H9 (cell line): ENCODE data around the gene DES. TPM values are rescaled to one million over a fixed set of nuclear protein-coding genes. Genes with fewer than 3 reads are reported as not detected.

ENCODE experiments used
- DNase-seq: peaks from one replicate; pipeline ENCODE4 v3.0.0-alpha.2; 2017
- H2AFZ ChIP-seq: one replicate; pipeline ENCODE4 v1.6.1; 2013; ENCODE audit warnings: mild to moderate bottlenecking, low read length, control low read depth, moderate library complexity
- H2AK5ac ChIP-seq: 2 replicates; pipeline ENCODE4 v1.6.1; 2013; ENCODE audit warnings: low read length, control low read depth, mixed read lengths; ENCODE audit not compliant: insufficient read length
- H2BK120ac ChIP-seq: one replicate; pipeline ENCODE4 v1.6.1; 2013; ENCODE audit warnings: low read depth, mild to moderate bottlenecking, low read length, control low read depth, inconsistent platforms; ENCODE audit not compliant: poor library complexity, severe bottlenecking
- H2BK12ac ChIP-seq: 2 replicates; pipeline ENCODE4 v1.6.1; 2013; ENCODE audit warnings: low read length, control low read depth, mixed read lengths, low read depth; ENCODE audit not compliant: insufficient read length
- H2BK15ac ChIP-seq: 2 replicates; pipeline ENCODE4 v1.6.1; 2013; ENCODE audit warnings: low read depth, low read length, control low read depth
- H2BK20ac ChIP-seq: one replicate; pipeline ENCODE4 v1.6.1; 2013; ENCODE audit warnings: low read depth, mild to moderate bottlenecking, low read length, control low read depth, inconsistent platforms; ENCODE audit not compliant: poor library complexity, severe bottlenecking
- H2BK5ac ChIP-seq: 2 replicates; pipeline ENCODE4 v1.6.1; 2013; ENCODE audit warnings: low read length, control low read depth, mixed read lengths; ENCODE audit not compliant: insufficient read length
- H3K14ac ChIP-seq: 2 replicates; pipeline ENCODE4 v1.6.1; 2013; ENCODE audit warnings: low read length, control low read depth; ENCODE audit not compliant: insufficient read depth
- H3K18ac ChIP-seq: 2 replicates; pipeline ENCODE4 v1.6.1; 2013; ENCODE audit warnings: low read depth, mild to moderate bottlenecking, mixed read lengths, low read length, control low read depth; ENCODE audit not compliant: insufficient read length
- H3K23ac ChIP-seq: 2 replicates; pipeline ENCODE4 v1.6.1; 2013; ENCODE audit warnings: low read length, control low read depth, mixed read lengths, low read depth; ENCODE audit not compliant: insufficient read length
- H3K23me2 ChIP-seq: 2 replicates; pipeline ENCODE4 v1.6.1; 2013; ENCODE audit warnings: low read depth, mild to moderate bottlenecking, mixed read lengths, low read length, control low read depth; ENCODE audit not compliant: insufficient read length, poor library complexity, severe bottlenecking
- H3K27ac ChIP-seq: 2 replicates; pipeline ENCODE4 v1.5.1; 2013; ENCODE audit warnings: low read length, control low read depth, mixed read lengths, low read depth; ENCODE audit not compliant: insufficient read length
- H3K27me3 ChIP-seq: 2 replicates; pipeline ENCODE4 v1.6.1; 2013; ENCODE audit warnings: low read length, control low read depth, inconsistent platforms; ENCODE audit not compliant: insufficient read depth
- H3K4ac ChIP-seq: 2 replicates; pipeline ENCODE4 v1.6.1; 2013; ENCODE audit warnings: low read depth, mild to moderate bottlenecking, control low read depth, inconsistent platforms, low read length, moderate library complexity
- H3K4me1 ChIP-seq: 2 replicates; pipeline ENCODE4 v1.6.1; 2013; ENCODE audit warnings: low read length, control low read depth, inconsistent platforms; ENCODE audit not compliant: insufficient read depth
- H3K4me2 ChIP-seq: 2 replicates; pipeline ENCODE4 v1.6.1; 2013; ENCODE audit warnings: low read length, control low read depth, mixed read lengths; ENCODE audit not compliant: insufficient read length, insufficient read depth
- H3K56ac ChIP-seq: 2 replicates; pipeline ENCODE4 v1.6.1; 2013; ENCODE audit warnings: low read depth, mild to moderate bottlenecking, mixed read lengths, low read length, control low read depth; ENCODE audit not compliant: insufficient read length
- H3K79me1 ChIP-seq: 2 replicates; pipeline ENCODE4 v1.6.1; 2013; ENCODE audit warnings: low read depth, mild to moderate bottlenecking, moderate library complexity, low read length, control low read depth, inconsistent platforms; ENCODE audit not compliant: insufficient read depth, poor library complexity, severe bottlenecking
- H3K79me2 ChIP-seq: 2 replicates; pipeline ENCODE4 v1.6.1; 2013; ENCODE audit warnings: low read length, control low read depth, inconsistent platforms; ENCODE audit not compliant: insufficient read depth
- H3K9ac ChIP-seq: 2 replicates; pipeline ENCODE4 v1.6.1; 2013; ENCODE audit warnings: low read length, control low read depth, mixed read lengths; ENCODE audit not compliant: insufficient read length; ENCODE audit errors: extremely low read depth
- H3K9me3 ChIP-seq: one replicate; pipeline ENCODE4 v1.6.1; 2013; ENCODE audit warnings: low read depth, low read length, inconsistent platforms; ENCODE audit not compliant: control insufficient read depth
- H3T11ph ChIP-seq: one replicate; pipeline ENCODE4 v1.6.1; 2013; ENCODE audit warnings: mild to moderate bottlenecking, low read length, control low read depth, inconsistent platforms
- H4K20me1 ChIP-seq: one replicate; pipeline ENCODE4 v1.6.1; 2013; ENCODE audit not compliant: control insufficient read depth, insufficient read length, insufficient read depth
- H4K5ac ChIP-seq: 2 replicates; pipeline ENCODE4 v1.6.1; 2013; ENCODE audit warnings: low read depth, mild to moderate bottlenecking, mixed read lengths, low read length, control low read depth; ENCODE audit not compliant: insufficient read length
- H4K8ac ChIP-seq: replicated peaks from 2 replicates; pipeline ENCODE4 v1.6.1; 2013; ENCODE audit warnings: low read length, control low read depth, mixed read lengths, low read depth; ENCODE audit not compliant: insufficient read length
- H4K91ac ChIP-seq: 2 replicates; pipeline ENCODE4 v1.6.1; 2013; ENCODE audit warnings: low read depth, mild to moderate bottlenecking, moderate library complexity, mixed read lengths, low read length, control low read depth; ENCODE audit not compliant: insufficient read length
- H3K27ac Mint-ChIP-seq, 3 experiments: 2 replicates in 2 of 3; 3 replicates in 1 of 3; pipeline ENCODE4 v1.8.0; 2020 to 2021; ENCODE audit warnings: mixed read lengths in 3 of 3, mild to moderate bottlenecking in 1 of 3, moderate library complexity in 1 of 3
- H3K27me3 Mint-ChIP-seq: 2 replicates; pipeline ENCODE4 v1.8.0; 2021; ENCODE audit warnings: low read depth, mild to moderate bottlenecking, moderate library complexity, mixed read lengths
- H3K36me3 Mint-ChIP-seq, 3 experiments: 2 replicates in 2 of 3; 3 replicates in 1 of 3; pipeline ENCODE4 v1.8.0; 2020 to 2021; ENCODE audit warnings: low read depth in 3 of 3, mixed read lengths in 3 of 3; ENCODE audit not compliant: insufficient read depth in 1 of 3
- H3K4me1 Mint-ChIP-seq, 2 experiments: 2 replicates each; pipeline ENCODE4 v1.8.0; 2020; ENCODE audit warnings: mixed read lengths in 2 of 2
- H3K4me3 Mint-ChIP-seq, 2 experiments: 2 replicates in 1 of 2; 3 replicates in 1 of 2; pipeline ENCODE4 v1.8.0; 2020 to 2021; ENCODE audit warnings: mild to moderate bottlenecking in 2 of 2, mixed read lengths in 2 of 2, moderate library complexity in 1 of 2
- H3K9me3 Mint-ChIP-seq, 2 experiments: 2 replicates in 1 of 2; 3 replicates in 1 of 2; pipeline ENCODE4 v1.8.0; 2020; ENCODE audit warnings: mild to moderate bottlenecking in 2 of 2, mixed read lengths in 2 of 2, moderate library complexity in 1 of 2
- WGBS: extraction: QIAGEN DNeasy Blood & Tissue Kit; methylation state at CpG from one replicate; pipeline ENCODE4 v1.1.7; 2013; ENCODE audit warnings: missing lambda C conversion rate, low lambda C conversion rate, mixed read lengths; ENCODE audit not compliant: insufficient read length; ENCODE audit errors: extremely low coverage; 5-methylcytosine and 5-hydroxymethylcytosine counted together
- total RNA-seq: library from RNA; stranded (reverse); gene quantifications from 2 replicates; pipeline ENCODE4 v1.2.1, GENCODE V29; 2021
- TF ChIP-seq, protein P1 (sequence below): fragments of 200-600 bp; sonication (generic); conservative IDR thresholded peaks from 3 replicates; pipeline ENCODE4 v1.8.0; 2021; ENCODE audit warnings: antibody characterized with exemption, mild to moderate bottlenecking

DES gene
- total RNA-seq, 1 experiment from 2014 or later: 4.6 TPM

DNA sequence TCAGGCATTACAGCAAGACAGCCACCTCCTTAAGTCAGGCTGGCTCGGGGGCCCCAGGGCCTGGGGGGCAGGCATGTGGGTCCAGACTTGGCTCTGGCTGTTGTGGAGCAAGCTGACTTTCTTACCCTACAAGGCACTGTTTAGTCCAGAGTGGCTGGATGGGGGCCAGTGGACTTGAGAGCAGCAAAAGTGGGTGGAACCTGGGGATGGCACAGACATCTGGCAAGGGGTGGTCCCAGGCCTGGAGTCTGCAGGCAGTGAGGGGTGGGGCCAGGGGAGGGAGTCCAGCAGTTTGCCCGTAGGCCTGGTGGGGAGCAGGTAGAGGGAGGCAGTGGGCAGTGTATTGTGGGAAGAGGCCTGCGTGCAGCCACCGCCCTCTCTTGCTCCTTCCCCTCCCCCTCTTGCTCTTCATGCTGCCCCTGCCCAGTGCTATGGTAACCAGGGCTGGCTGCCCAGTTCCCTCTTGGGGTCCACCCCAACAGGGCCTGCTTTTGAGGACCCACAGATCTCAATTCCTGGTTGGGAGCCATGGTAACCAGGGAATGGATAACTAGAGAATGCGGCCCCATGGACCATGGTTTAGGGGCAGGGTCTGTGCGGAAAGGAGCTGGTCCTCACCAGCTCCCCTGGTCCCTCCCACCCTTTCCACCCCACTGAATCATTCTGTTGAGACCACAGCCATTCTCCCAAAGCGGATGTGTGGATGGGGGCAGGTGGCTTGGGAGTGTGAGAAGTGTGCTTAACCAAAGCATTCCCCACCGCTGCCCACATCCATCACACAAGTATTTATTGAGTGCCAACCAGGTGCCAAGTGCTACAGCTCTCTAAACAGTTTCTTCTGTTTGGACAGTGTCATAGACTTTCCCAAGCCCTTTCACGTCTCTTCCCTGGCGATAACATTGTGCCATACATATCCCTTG, 35.8 kb downstream of the DES start:
- Mint-ChIP-seq H3K27me3 (peaks cover 27% of the 10 kb centered on the region), H3K36me3 (peaks cover 5 to 9% (median 7%) of the 10 kb centered on the region in 3 experiments; a peak in 6 of 7 replicates), H3K4me3 (no peak overlapping the region), H3K27ac (no peak overlapping the region), H3K4me1 (peaks cover 23 to 30% of the 10 kb centered on the region in 2 experiments), H3K9me3 (no peaks in the 10 kb centered on the region; a peak in 1 of 5 replicates)
- H2BK5ac ChIP-seq: no peak overlapping the region
- H4K8ac ChIP-seq: no peak overlapping the region
- H3K4me1 ChIP-seq: no peaks in the 10 kb centered on the region
- no peak overlapping the region for H3K23ac ChIP-seq
- no peaks in the 10 kb centered on the region for H3K23me2 ChIP-seq
- H3K56ac ChIP-seq: no peak overlapping the region
- H3K9me3 ChIP-seq: no peaks in the 10 kb centered on the region
- DNase-seq: no peak
- no peak overlapping the region for H3K4ac ChIP-seq
- H3K27me3 ChIP-seq: no peaks in the 10 kb centered on the region; the same call in 1 of the 2 replicates
- no peak overlapping the region for H3K18ac ChIP-seq
- no peak overlapping the region for H3K27ac ChIP-seq
- H2BK12ac ChIP-seq: no peak overlapping the region
- H2AFZ ChIP-seq: no peak overlapping the region
- no peak overlapping the region; the same call in 1 of the 2 replicates for H3K14ac ChIP-seq
- no peak overlapping the region for H2AK5ac ChIP-seq
- H3K4me2 ChIP-seq: no peak overlapping the region
- H4K5ac ChIP-seq: no peak overlapping the region
- peaks cover 3% of the 10 kb centered on the region for H4K20me1 ChIP-seq
- no peak overlapping the region for H2BK120ac ChIP-seq
- no peak overlapping the region for H3K9ac ChIP-seq
- no peak overlapping the region for H4K91ac ChIP-seq
- no peaks in the 10 kb centered on the region for H3K79me1 ChIP-seq
- H3T11ph ChIP-seq: no peak overlapping the region
- TF ChIP-seq, protein P1, sequence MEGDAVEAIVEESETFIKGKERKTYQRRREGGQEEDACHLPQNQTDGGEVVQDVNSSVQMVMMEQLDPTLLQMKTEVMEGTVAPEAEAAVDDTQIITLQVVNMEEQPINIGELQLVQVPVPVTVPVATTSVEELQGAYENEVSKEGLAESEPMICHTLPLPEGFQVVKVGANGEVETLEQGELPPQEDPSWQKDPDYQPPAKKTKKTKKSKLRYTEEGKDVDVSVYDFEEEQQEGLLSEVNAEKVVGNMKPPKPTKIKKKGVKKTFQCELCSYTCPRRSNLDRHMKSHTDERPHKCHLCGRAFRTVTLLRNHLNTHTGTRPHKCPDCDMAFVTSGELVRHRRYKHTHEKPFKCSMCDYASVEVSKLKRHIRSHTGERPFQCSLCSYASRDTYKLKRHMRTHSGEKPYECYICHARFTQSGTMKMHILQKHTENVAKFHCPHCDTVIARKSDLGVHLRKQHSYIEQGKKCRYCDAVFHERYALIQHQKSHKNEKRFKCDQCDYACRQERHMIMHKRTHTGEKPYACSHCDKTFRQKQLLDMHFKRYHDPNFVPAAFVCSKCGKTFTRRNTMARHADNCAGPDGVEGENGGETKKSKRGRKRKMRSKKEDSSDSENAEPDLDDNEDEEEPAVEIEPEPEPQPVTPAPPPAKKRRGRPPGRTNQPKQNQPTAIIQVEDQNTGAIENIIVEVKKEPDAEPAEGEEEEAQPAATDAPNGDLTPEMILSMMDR: no peak
- H2BK15ac ChIP-seq: no peak overlapping the region
- H3K79me2 ChIP-seq: no peaks in the 10 kb centered on the region
- no CpG with 5 or more reads among the region's 10 CpGs for whole genome bisulfite sequencing
- H2BK20ac ChIP-seq: no peak overlapping the region
